ENCODE results near the gene ZBTB48. TPM values are rescaled to one million over a fixed set of nuclear protein-coding genes. Genes with fewer than 3 reads are reported as not detected.
A peak's percentile ranks its signal among the peaks of the same experiment; 100 is the strongest.

ZBTB48 gene
- total RNA-seq, 1 experiment from 2014 or later, result 41.9 TPM

DNA sequence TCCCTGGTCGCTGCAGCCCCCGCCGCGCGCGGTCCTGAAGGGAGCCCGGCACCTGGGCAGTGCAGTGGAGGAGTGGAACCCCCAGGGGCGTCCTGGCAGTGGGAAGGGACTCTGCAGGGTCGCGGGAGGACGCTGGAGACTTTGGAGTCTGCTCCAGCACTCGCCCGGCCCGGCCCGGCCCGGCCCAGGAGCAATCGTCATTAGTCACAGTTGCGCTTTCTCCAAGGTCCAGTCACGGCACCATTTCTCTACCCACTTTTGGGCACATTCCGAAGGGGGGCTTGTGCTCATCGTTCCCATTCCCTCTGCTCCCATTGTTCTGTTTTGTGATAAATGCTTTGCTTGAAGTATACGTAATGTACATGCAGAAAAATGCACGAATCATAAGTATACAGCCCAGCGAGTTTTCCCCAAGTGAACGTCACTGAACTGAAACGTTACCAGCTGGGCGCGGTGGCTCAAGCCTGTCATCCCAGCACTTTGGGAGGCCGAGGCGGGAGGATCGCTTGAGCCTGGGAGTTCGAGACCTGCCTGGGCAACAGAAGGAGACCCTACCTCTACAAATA is 45.9 kb downstream of the ZBTB48 start:
- Histone ChIP-seq H3K4me1 (ENCODE audit: control insufficient read depth in 1 of 2, insufficient read depth in 2 of 2, low read length in 2 of 2) (peaks cover 0 to 18% of the 10 kb centered on the region in 2 experiments; a peak in 2 of 4 replicates), H3K36me3 (ENCODE audit: control insufficient read depth in 1 of 2, insufficient read depth in 2 of 2, low read length in 2 of 2) (peaks cover 20 to 25% of the 10 kb centered on the region in 2 experiments; a peak in 3 of 4 replicates), H4K20me1 (ENCODE audit: insufficient read depth) (no peaks in the 10 kb centered on the region), H3K4me3 (replicated peaks in 1 of 2; ENCODE audit: low read depth in 1 of 2, low read length in 2 of 2) (peak overlapping the region; percentile 79 to 96), H3K9me2 (ENCODE audit: insufficient read depth) (no peaks in the 10 kb centered on the region), H3K27me3 (ENCODE audit: insufficient read depth, low read length) (no peaks in the 10 kb centered on the region), H3K9ac (ENCODE audit: low read length) (peak overlapping the region; percentile 85), H3K4me2 (ENCODE audit: low read length) (peak overlapping the region; percentile 86), H3K27ac (ENCODE audit: low read depth, low read length) (peak overlapping the region; percentile 85), H3K79me2 (ENCODE audit: insufficient read depth, low read length) (peaks cover 59% of the 10 kb centered on the region), H2AFZ (ENCODE audit: low read depth, low read length, poor library complexity, severe bottlenecking) (no peak overlapping the region), H3K9me3 (ENCODE audit: control insufficient read depth in 1 of 2, insufficient read depth in 1 of 2, low read depth in 1 of 2, low read length in 2 of 2) (no peaks in the 10 kb centered on the region)
- BruUV-seq (replicated peaks), result no TSS peak
- CTCF ChIA-PET, result no interaction called here
- POLR2A ChIA-PET, result interaction anchor here (1.2 kb wide), 1 partner anchor 24 kb away, joined by 3 read pairs; no protein-coding TSS in a partner anchor
- ATAC-seq, result peak; percentile 4; the same call in 1 of the 2 replicates
- RAD21 ChIA-PET (ENCODE audit: low non-redundant PET in 1 of 2, low total read pairs in 2 of 2, uncharacterized antibody in 2 of 2, unreplicated experiment in 2 of 2), result no interaction called here
- no peak for TF ChIP-seq RAD21 (IDR thresholded peaks at IDR 0.05; ENCODE audit: low read depth)
- TF ChIP-seq, protein P1, sequence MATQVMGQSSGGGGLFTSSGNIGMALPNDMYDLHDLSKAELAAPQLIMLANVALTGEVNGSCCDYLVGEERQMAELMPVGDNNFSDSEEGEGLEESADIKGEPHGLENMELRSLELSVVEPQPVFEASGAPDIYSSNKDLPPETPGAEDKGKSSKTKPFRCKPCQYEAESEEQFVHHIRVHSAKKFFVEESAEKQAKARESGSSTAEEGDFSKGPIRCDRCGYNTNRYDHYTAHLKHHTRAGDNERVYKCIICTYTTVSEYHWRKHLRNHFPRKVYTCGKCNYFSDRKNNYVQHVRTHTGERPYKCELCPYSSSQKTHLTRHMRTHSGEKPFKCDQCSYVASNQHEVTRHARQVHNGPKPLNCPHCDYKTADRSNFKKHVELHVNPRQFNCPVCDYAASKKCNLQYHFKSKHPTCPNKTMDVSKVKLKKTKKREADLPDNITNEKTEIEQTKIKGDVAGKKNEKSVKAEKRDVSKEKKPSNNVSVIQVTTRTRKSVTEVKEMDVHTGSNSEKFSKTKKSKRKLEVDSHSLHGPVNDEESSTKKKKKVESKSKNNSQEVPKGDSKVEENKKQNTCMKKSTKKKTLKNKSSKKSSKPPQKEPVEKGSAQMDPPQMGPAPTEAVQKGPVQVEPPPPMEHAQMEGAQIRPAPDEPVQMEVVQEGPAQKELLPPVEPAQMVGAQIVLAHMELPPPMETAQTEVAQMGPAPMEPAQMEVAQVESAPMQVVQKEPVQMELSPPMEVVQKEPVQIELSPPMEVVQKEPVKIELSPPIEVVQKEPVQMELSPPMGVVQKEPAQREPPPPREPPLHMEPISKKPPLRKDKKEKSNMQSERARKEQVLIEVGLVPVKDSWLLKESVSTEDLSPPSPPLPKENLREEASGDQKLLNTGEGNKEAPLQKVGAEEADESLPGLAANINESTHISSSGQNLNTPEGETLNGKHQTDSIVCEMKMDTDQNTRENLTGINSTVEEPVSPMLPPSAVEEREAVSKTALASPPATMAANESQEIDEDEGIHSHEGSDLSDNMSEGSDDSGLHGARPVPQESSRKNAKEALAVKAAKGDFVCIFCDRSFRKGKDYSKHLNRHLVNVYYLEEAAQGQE (IDR thresholded peaks at IDR 0.05; ENCODE audit: low read depth), result no peak
- TF ChIP-seq, protein P2, sequence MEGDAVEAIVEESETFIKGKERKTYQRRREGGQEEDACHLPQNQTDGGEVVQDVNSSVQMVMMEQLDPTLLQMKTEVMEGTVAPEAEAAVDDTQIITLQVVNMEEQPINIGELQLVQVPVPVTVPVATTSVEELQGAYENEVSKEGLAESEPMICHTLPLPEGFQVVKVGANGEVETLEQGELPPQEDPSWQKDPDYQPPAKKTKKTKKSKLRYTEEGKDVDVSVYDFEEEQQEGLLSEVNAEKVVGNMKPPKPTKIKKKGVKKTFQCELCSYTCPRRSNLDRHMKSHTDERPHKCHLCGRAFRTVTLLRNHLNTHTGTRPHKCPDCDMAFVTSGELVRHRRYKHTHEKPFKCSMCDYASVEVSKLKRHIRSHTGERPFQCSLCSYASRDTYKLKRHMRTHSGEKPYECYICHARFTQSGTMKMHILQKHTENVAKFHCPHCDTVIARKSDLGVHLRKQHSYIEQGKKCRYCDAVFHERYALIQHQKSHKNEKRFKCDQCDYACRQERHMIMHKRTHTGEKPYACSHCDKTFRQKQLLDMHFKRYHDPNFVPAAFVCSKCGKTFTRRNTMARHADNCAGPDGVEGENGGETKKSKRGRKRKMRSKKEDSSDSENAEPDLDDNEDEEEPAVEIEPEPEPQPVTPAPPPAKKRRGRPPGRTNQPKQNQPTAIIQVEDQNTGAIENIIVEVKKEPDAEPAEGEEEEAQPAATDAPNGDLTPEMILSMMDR (IDR thresholded peaks at IDR 0.05 in 2 of 3, conservative IDR thresholded peaks at IDR 0.05 in 1 of 3; ENCODE audit: borderline replicate concordance in 1 of 3, insufficient read depth in 1 of 3, low read depth in 2 of 3, low read length in 2 of 3), result no peak
- no peak for TF ChIP-seq CBX3 (IDR thresholded peaks at IDR 0.05; ENCODE audit: low read depth)
- peak; percentile 87; the same call in 1 of the 2 replicates for TF ChIP-seq ZFX (IDR thresholded peaks at IDR 0.05)
- TF ChIP-seq JUND (IDR thresholded peaks at IDR 0.05), result no peak
- TF ChIP-seq EZH2 (IDR thresholded peaks at IDR 0.05), result no peak
- intact Hi-C loops (cut with micrococcal nuclease), result no loop called here
- DNase-seq (ENCODE audit: low read depth, low spot score), result no peak

All from HCT116 (cell line).